NT2/D1 (cell line): Measurements from ENCODE around the gene CDK5RAP2.

Experiments
- DNase-seq: peaks from one replicate; pipeline ENCODE4 v3.0.0-alpha.2; 2011; ENCODE audit warnings: low read depth, low spot score
- H3K27me3 ChIP-seq: 2 replicates; pipeline ENCODE4 v1.6.0; 2011; ENCODE audit warnings: mild to moderate bottlenecking; ENCODE audit not compliant: insufficient read length, insufficient read depth
- H3K36me3 ChIP-seq: 2 replicates; pipeline ENCODE4 v1.6.1; 2011; ENCODE audit warnings: mild to moderate bottlenecking, low read length, mixed read lengths; ENCODE audit not compliant: insufficient read depth, insufficient read length
- H3K4me1 ChIP-seq: 2 replicates; pipeline ENCODE4 v1.5.1; 2011; ENCODE audit not compliant: insufficient read depth, insufficient read length
- H3K4me3 ChIP-seq: 2 replicates; pipeline ENCODE4 v1.5.1; 2011; ENCODE audit warnings: low read depth; ENCODE audit not compliant: insufficient read length
- H3K9ac ChIP-seq: 2 replicates; pipeline ENCODE4 v1.6.0; 2011; ENCODE audit warnings: low read depth; ENCODE audit not compliant: insufficient read length
- H3K9me3 ChIP-seq: 2 replicates; pipeline ENCODE4 v1.5.1; 2011; ENCODE audit warnings: mild to moderate bottlenecking, low read length; ENCODE audit not compliant: insufficient read depth
- SUZ12 ChIP-seq: IDR thresholded peaks from 2 replicates; pipeline ENCODE4 v1.6.1; 2011; ENCODE audit not compliant: insufficient read length, insufficient read depth; ENCODE audit errors: extremely low read depth
- YY1 ChIP-seq: IDR thresholded peaks from 2 replicates; pipeline ENCODE4 v1.6.1; 2011; ENCODE audit not compliant: insufficient read length, insufficient read depth
- ZNF274 ChIP-seq: IDR thresholded peaks from 2 replicates; pipeline ENCODE4 v1.6.1; 2011; ENCODE audit warnings: mild to moderate bottlenecking, low read depth, low read length

Gene CDK5RAP2

GRCh38 chr9:120478208-120478607 lies 101.8 kb downstream of the CDK5RAP2 start:
- H3K27me3 ChIP-seq: no peaks in the 10 kb centered on the region
- H3K4me3 ChIP-seq: no peak overlapping the region
- peaks cover 67% of the 10 kb centered on the region for H3K36me3 ChIP-seq
- TF ChIP-seq SUZ12 (no peak), ZNF274 (no peak), YY1 (no peak)
- H3K4me1 ChIP-seq: no peaks in the 10 kb centered on the region
- H3K9ac ChIP-seq: no peak overlapping the region
- DNase-seq: no peak
- H3K9me3 ChIP-seq: no peaks in the 10 kb centered on the region

- Histone ChIP-seq H3K4me1 (no peaks in the 10 kb centered on the region), H3K36me3 (peaks cover 69% of the 10 kb centered on the region), H3K9ac (no peak overlapping the region), H3K9me3 (no peaks in the 10 kb centered on the region), H3K4me3 (no peak overlapping the region), H3K27me3 (no peaks in the 10 kb centered on the region)
- no peak for TF ChIP-seq SUZ12
- TF ChIP-seq YY1: no peak
- TF ChIP-seq ZNF274: no peak
- peak; percentile 47 for DNase-seq
These were observed 102.4 kb downstream of the CDK5RAP2 start for GRCh38 chr9:120477534-120478001.

GRCh38 chr9:120475341-120475740 lies 104.6 kb downstream of the CDK5RAP2 start:
- Histone ChIP-seq H3K4me1 (no peaks in the 10 kb centered on the region), H3K9me3 (no peaks in the 10 kb centered on the region), H3K4me3 (no peak overlapping the region), H3K9ac (no peak overlapping the region), H3K27me3 (no peaks in the 10 kb centered on the region), H3K36me3 (peaks cover 72% of the 10 kb centered on the region)
- TF ChIP-seq ZNF274 (no peak), SUZ12 (no peak)
- no peak for DNase-seq

DNA sequence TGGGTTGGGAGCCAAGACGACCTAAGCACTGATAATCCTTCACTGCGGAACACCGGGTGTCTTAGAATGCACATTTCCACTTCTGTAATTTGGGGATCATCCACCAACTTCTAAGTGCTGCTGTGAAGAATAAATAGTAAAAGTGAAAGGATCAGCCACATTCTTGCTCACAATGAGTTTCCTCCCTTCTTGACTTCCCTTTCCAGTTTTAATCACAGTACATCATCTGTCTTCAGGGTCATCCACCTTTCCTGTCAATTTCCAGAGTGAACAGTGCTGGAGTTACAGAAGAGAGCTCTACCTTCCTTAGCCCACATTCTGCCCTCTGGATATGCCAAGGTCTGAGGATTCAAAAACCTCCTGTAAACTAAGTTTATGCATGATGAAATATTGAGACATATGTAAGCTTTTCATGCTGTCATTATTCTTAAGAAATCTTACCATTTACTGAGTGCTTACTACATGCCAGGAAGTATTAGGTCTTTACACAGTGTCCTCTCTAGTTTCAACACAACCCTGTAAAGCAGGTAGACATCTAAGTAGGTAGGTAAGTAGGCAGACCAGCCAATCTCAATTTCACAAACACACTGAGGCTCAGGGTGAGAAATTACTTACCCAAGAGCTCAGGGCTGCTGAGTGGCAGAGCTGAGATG lies 105.2 kb downstream of the CDK5RAP2 start:
- Histone ChIP-seq H3K9me3 (no peaks in the 10 kb centered on the region), H3K4me1 (no peaks in the 10 kb centered on the region), H3K9ac (no peak overlapping the region), H3K4me3 (no peak overlapping the region), H3K27me3 (no peaks in the 10 kb centered on the region), H3K36me3 (peaks cover 75% of the 10 kb centered on the region)
- TF ChIP-seq YY1: no peak
- no peak for DNase-seq

DNA sequence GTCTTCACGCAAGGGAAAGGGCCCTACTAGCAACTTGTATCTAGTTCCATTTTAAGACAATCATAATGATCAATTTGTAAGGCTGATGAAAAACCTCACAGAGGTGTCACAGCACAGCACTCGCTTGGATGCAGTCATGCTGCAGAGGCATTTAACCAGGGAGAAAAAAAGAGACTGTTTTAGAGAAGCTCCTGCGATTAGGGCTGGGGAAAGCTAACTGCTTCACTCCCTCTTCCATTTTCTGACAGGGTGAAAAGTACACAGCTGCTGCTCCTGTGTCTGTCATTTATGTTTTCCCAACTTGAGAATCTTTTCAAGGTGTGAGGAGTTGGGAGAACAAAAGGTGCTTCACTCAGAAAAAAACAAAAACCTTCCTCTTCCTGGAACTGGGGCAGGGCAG lies 106.4 kb downstream of the CDK5RAP2 start:
- no peak for DNase-seq
- no peak overlapping the region for H3K9ac ChIP-seq
- H3K4me1 ChIP-seq: no peaks in the 10 kb centered on the region
- H3K36me3 ChIP-seq: peaks cover 79% of the 10 kb centered on the region
- no peak overlapping the region for H3K4me3 ChIP-seq
- no peaks in the 10 kb centered on the region for H3K9me3 ChIP-seq
- TF ChIP-seq ZNF274: no peak
- TF ChIP-seq SUZ12: no peak
- TF ChIP-seq YY1: no peak
- H3K27me3 ChIP-seq: no peaks in the 10 kb centered on the region

- no peaks in the 10 kb centered on the region for H3K9me3 ChIP-seq
- no peaks in the 10 kb centered on the region for H3K4me1 ChIP-seq
- H3K4me3 ChIP-seq: no peak overlapping the region
- H3K36me3 ChIP-seq: peaks cover 73% of the 10 kb centered on the region
- TF ChIP-seq SUZ12: no peak
- no peak for TF ChIP-seq YY1
- DNase-seq: no peak
- H3K27me3 ChIP-seq: no peaks in the 10 kb centered on the region
- no peak overlapping the region for H3K9ac ChIP-seq
These were observed 114.1 kb downstream of the CDK5RAP2 start for GRCh38 chr9:120465685-120466407.

DNA sequence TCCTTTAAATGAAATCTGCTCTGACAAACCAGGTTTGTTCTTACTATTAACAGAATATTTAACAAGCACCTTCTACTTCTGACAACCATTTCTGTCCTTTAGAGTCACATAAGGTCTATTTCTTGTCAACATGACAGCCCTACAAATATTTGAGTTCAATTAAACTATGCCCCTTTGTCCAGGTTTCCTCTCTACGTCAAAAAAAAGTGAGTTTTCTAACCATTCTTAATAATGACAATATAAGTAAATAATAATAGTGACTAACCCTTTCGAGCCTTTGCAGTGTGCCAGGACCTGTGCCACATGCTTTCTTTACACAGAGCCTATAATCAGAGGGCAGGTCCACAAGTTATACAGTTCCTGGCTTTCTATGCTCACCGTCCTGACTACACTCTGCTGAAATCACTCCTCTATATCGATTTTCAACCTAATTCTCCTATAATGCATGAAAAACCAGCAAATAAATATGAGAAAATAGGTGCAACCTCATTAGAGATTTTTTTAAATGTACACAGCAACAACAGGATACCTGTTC lies 115.0 kb downstream of the CDK5RAP2 start:
- no peaks in the 10 kb centered on the region for H3K27me3 ChIP-seq
- no peak for DNase-seq
- no peak overlapping the region for H3K4me3 ChIP-seq
- no peak overlapping the region for H3K9ac ChIP-seq
- H3K4me1 ChIP-seq: no peaks in the 10 kb centered on the region
- peaks cover 66% of the 10 kb centered on the region for H3K36me3 ChIP-seq
- H3K9me3 ChIP-seq: no peaks in the 10 kb centered on the region
- TF ChIP-seq YY1 (no peak), SUZ12 (no peak), ZNF274 (no peak)
